Caco-2 (cell line): Measurements from ENCODE around the gene DUSP21. TPM values are rescaled to one million over a fixed set of nuclear protein-coding genes. Genes with fewer than 3 reads are reported as not detected.

Source experiments
- Bru-seq: library from RNA; stranded (reverse); fragments of 400-500 nt; gene quantifications from one replicate; lab custom pipeline; 2021; lab: Mats Ljungman, UMichigan
- BruChase-seq, 2 experiments: library from RNA; stranded (reverse); fragments of 400-500 nt; gene quantifications; one replicate each; lab custom pipeline; 2021; lab: Mats Ljungman, UMichigan
- BruUV-seq: library from RNA; stranded (reverse); fragments of 400-500 nt; replicated peaks from 2 replicates; lab custom pipeline; 2021; lab: Mats Ljungman, UMichigan
- CTCF ChIA-PET: fragments of 300-600 bp; sonication (Branson Sonifier 250); formaldehyde crosslinking; loops from one replicate; lab custom pipeline; 2022; ENCODE audit warnings: antibody characterized with exemption; lab: Charles Lee
- POLR2A ChIA-PET: fragments of 300-600 bp; sonication (Branson Sonifier 250); formaldehyde crosslinking; loops from one replicate; lab custom pipeline; 2022; ENCODE audit warnings: antibody characterized with exemption; lab: Charles Lee
- DNase-seq, 2 experiments: peaks; one replicate each; pipeline versions ENCODE4 v3.0.0 to v3.0.0-alpha.2; 2020 to 2022
- H3K27me3 ChIP-seq: replicated peaks from 2 replicates; pipeline ENCODE4 v1.6.0; 2011; ENCODE audit warnings: low read length; ENCODE audit not compliant: control insufficient read depth, insufficient read depth
- H3K36me3 ChIP-seq: 2 replicates; pipeline ENCODE4 v1.5.1; 2011; ENCODE audit warnings: low read length; ENCODE audit not compliant: control insufficient read depth, insufficient read depth
- H3K4me1 ChIP-seq: fragments of 250-450 bp; sonication (Bioruptor Pico); 2 replicates; pipeline ENCODE4 v1.5.1; 2020; ENCODE audit warnings: mild to moderate bottlenecking
- H3K4me3 ChIP-seq: 2 replicates; pipeline ENCODE4 v1.5.1; 2011; ENCODE audit warnings: low read depth, mild to moderate bottlenecking, control low read depth, low read length
- H3K9me3 ChIP-seq: fragments of 250-450 bp; sonication (Bioruptor Pico); 2 replicates; pipeline ENCODE4 v1.5.1; 2020; ENCODE audit warnings: mild to moderate bottlenecking, moderate library complexity
- H3K27ac Mint-ChIP-seq: one replicate; pipeline ENCODE4 v1.8.0; 2022; ENCODE audit warnings: mixed read lengths; ENCODE audit not compliant: unreplicated experiment
- H3K27me3 Mint-ChIP-seq: one replicate; pipeline ENCODE4 v1.8.0; 2022; ENCODE audit warnings: mixed read lengths; ENCODE audit not compliant: insufficient read depth, unreplicated experiment
- H3K36me3 Mint-ChIP-seq: one replicate; pipeline ENCODE4 v1.8.0; 2022; ENCODE audit warnings: mild to moderate bottlenecking, mixed read lengths; ENCODE audit not compliant: insufficient read depth, unreplicated experiment
- H3K4me1 Mint-ChIP-seq: one replicate; pipeline ENCODE4 v1.8.0; 2022; ENCODE audit warnings: low read depth, mixed read lengths; ENCODE audit not compliant: unreplicated experiment
- H3K4me3 Mint-ChIP-seq: one replicate; pipeline ENCODE4 v1.8.0; 2022; ENCODE audit warnings: mild to moderate bottlenecking, moderate library complexity, mixed read lengths; ENCODE audit not compliant: unreplicated experiment
- H3K9me3 Mint-ChIP-seq: one replicate; pipeline ENCODE4 v1.8.0; 2022; ENCODE audit warnings: mixed read lengths; ENCODE audit not compliant: unreplicated experiment
- CTCF ChIP-seq, 2 experiments: fragments of 200-600 bp in 1 of 2; IDR thresholded peaks; 1 replicate in 1 of 2; 2 replicates in 1 of 2; pipeline versions ENCODE4 v1.5.1 to v1.8.0; 2011 to 2022; ENCODE audit warnings: antibody characterized with exemption in 1 of 2, control low read depth in 1 of 2, inconsistent platforms in 1 of 2, low read depth in 1 of 2, low read length in 1 of 2, mild to moderate bottlenecking in 1 of 2, moderate library complexity in 1 of 2; ENCODE audit not compliant: insufficient read depth in 1 of 2, severe bottlenecking in 1 of 2, unreplicated experiment in 1 of 2
- intact Hi-C: fragments of 100-400 bp; cut with micrococcal nuclease; formaldehyde crosslinking; loops from one replicate; pipeline ENCODE4 v1.10.0; 2022; ENCODE audit not compliant: unreplicated experiment
- long read RNA-seq: library from polyadenylated mRNA; stranded (forward); transcript quantifications from one replicate; pipeline ENCODE4 v2.0.0, GENCODE V29; 2022
- total RNA-seq: library from RNA; stranded (reverse); gene quantifications from 2 replicates; pipeline ENCODE4 v1.2.3, GENCODE V29; 2022

The DUSP21 gene
- total RNA-seq (not detected in 2 replicates), Bru-seq, nascent RNA (percentile 18 among the genes with signal in this experiment), BruChase-seq, experiment 1, labeled RNA remaining after a 2-hour chase (not detected), BruChase-seq, experiment 2, labeled RNA remaining after a 6-hour chase (percentile 27 among the genes with signal in this experiment)
- long read RNA-seq = 0 reads

- peak within 1 kb of the TSS; percentile 57 for H3K27ac Mint-ChIP-seq
- no peaks in the 10 kb centered on the region for H3K9me3 Mint-ChIP-seq
- no peak for DNase-seq
- H3K4me3 ChIP-seq = no peak within 1 kb of the TSS
- no peaks in the 10 kb centered on the region for H3K36me3 Mint-ChIP-seq
- H3K4me1 ChIP-seq = peaks cover 19% of the 10 kb centered on the region
- CTCF ChIA-PET = no interaction called here
- POLR2A ChIA-PET = interaction anchor here (0.7 kb wide), 1 partner anchor 29 kb away, joined by 20 read pairs; the partner anchor contains the start of gene KDM6A
- no peaks in the 10 kb centered on the region for H3K27me3 Mint-ChIP-seq
- no peaks in the 10 kb centered on the region for H3K27me3 ChIP-seq
- no peaks in the 10 kb centered on the region for H3K9me3 ChIP-seq
- intact Hi-C loops = no loop called here
- no peaks in the 10 kb centered on the region for H3K36me3 ChIP-seq
- no TSS peak for BruUV-seq
- no peak for TF ChIP-seq CTCF (IDR thresholded peaks at IDR 0.05; ENCODE audit: insufficient read depth in 1 of 2, low read depth in 1 of 2, low read length in 1 of 2, severe bottlenecking in 1 of 2, unreplicated experiment in 1 of 2)
- H3K4me1 Mint-ChIP-seq = no peaks in the 10 kb centered on the region
- H3K4me3 Mint-ChIP-seq = no peak within 1 kb of the TSS
Measured at GRCh38 chrX:44843753-44844152, at the start of gene DUSP21. DUSP21 (plus strand) TSS chrX:44844021; CDS start chrX:44844133, 112 bp downstream.

DNA sequence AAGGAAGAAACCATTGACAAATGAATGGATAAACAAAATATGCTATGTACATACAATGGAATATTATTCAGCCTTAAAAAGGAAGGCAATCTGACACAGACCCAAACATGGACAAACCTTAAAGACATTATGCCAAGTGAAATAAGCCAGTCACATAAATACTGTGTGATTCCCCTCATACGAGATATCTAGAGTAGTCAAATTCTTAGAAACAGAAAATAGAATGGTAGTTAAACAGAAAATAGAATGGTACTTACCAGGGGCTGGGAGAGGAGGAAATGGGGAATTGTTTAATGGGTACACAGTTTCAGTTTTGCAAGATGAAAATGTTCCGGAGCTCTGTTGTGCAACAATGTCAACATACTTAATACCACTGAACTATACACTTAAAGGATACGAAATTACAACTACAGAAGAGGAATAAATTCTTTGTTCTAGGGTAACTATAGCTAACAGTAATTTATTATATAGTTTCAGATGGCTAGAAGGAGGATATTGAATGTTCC is 47.8 kb upstream of the DUSP21 start:
- Mint-ChIP-seq H3K27me3 (no peaks in the 10 kb centered on the region), H3K36me3 (no peaks in the 10 kb centered on the region), H3K4me1 (no peaks in the 10 kb centered on the region), H3K27ac (no peak overlapping the region), H3K9me3 (no peaks in the 10 kb centered on the region), H3K4me3 (no peak overlapping the region)
- no peaks in the 10 kb centered on the region for H3K27me3 ChIP-seq
- no peaks in the 10 kb centered on the region for H3K4me1 ChIP-seq
- intact Hi-C loops = no loop called here
- no TSS peak for BruUV-seq
- POLR2A ChIA-PET = no interaction called here
- DNase-seq = no peak
- no peaks in the 10 kb centered on the region for H3K36me3 ChIP-seq
- no peaks in the 10 kb centered on the region for H3K9me3 ChIP-seq
- CTCF ChIA-PET = no interaction called here
- TF ChIP-seq CTCF (IDR thresholded peaks at IDR 0.05; ENCODE audit: insufficient read depth in 1 of 2, low read depth in 1 of 2, low read length in 1 of 2, severe bottlenecking in 1 of 2, unreplicated experiment in 1 of 2) = no peak
- H3K4me3 ChIP-seq = no peak overlapping the region

DNA sequence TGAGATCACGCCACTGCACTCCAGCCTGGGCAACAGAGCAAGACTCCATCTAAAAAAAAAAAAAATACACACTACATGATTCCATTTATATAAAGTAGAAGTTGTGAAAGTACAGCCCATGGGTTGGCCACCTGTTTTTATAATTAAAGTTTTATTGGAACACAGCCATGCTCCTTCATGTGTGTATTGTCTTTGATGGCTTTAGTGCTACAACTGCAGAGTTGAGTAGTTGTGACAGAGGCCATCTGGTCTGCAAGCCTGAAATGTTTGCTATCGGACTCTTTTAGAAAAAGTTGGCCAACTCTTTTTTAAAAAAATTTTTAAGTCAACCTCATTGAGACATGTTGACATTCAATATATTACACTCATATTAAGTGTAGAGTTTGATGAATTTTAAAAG is 41.2 kb upstream of the DUSP21 start:
- H3K4me1 Mint-ChIP-seq = no peaks in the 10 kb centered on the region
- no TSS peak for BruUV-seq
- intact Hi-C loops = no loop called here
- H3K36me3 Mint-ChIP-seq = no peaks in the 10 kb centered on the region
- Histone ChIP-seq H3K27me3 (no peaks in the 10 kb centered on the region), H3K36me3 (no peaks in the 10 kb centered on the region), H3K4me1 (no peaks in the 10 kb centered on the region), H3K4me3 (no peak overlapping the region), H3K9me3 (no peaks in the 10 kb centered on the region)
- TF ChIP-seq CTCF (IDR thresholded peaks at IDR 0.05; ENCODE audit: insufficient read depth in 1 of 2, low read depth in 1 of 2, low read length in 1 of 2, severe bottlenecking in 1 of 2, unreplicated experiment in 1 of 2) = no peak
- H3K9me3 Mint-ChIP-seq = no peaks in the 10 kb centered on the region
- no peak overlapping the region for H3K4me3 Mint-ChIP-seq
- ChIA-PET CTCF (no interaction called here), POLR2A (interaction anchor here (0.6 kb wide), 1 partner anchor 865 kb away, joined by 5 read pairs; no protein-coding TSS in a partner anchor)
- DNase-seq = no peak
- no peaks in the 10 kb centered on the region for H3K27me3 Mint-ChIP-seq
- H3K27ac Mint-ChIP-seq = no peak overlapping the region
